Neural cell (in vitro differentiated cells): Measurements from ENCODE around the gene CIT. TPM values are rescaled to one million over a fixed set of nuclear protein-coding genes. Genes with fewer than 3 reads are reported as not detected.

Experiments used
- H2AFZ ChIP-seq: fragments of 200-600, 300-800 bp; sonication (generic), shearing (Covaris generic); 2 replicates; pipeline ENCODE4 v1.6.0; 2014; ENCODE audit warnings: low read depth, mild to moderate bottlenecking, antibody characterized with exemption, low read length, moderate library complexity
- H3F3A ChIP-seq: fragments of 200-600 bp; shearing (Covaris generic); 2 replicates; pipeline ENCODE4 v1.6.1; 2016; ENCODE audit warnings: mild to moderate bottlenecking, moderate library complexity, mixed read lengths, antibody characterized with exemption, low read length; ENCODE audit not compliant: insufficient read depth, poor library complexity, severe bottlenecking
- H3K27ac ChIP-seq: fragments of 200-600, 300-800 bp; sonication (generic), shearing (Covaris generic); 2 replicates; pipeline ENCODE4 v1.5.1; 2014; ENCODE audit warnings: mild to moderate bottlenecking, low read length, moderate library complexity
- H3K27me3 ChIP-seq: fragments of 300-800, 200-600 bp; sonication (generic), shearing (Covaris generic); 2 replicates; pipeline ENCODE4 v1.6.0; 2014; ENCODE audit warnings: mild to moderate bottlenecking, low read depth, low read length, moderate library complexity; ENCODE audit not compliant: insufficient read depth
- H3K36me3 ChIP-seq: fragments of 300-800, 200-600 bp; sonication (generic), shearing (Covaris generic); 2 replicates; pipeline ENCODE4 v1.5.1; 2014; ENCODE audit warnings: mild to moderate bottlenecking, antibody characterized with exemption, low read length, moderate library complexity; ENCODE audit not compliant: insufficient read depth
- H3K4me2 ChIP-seq: fragments of 300-800, 200-600 bp; sonication (generic), shearing (Covaris generic); 2 replicates; pipeline ENCODE4 v1.6.0; 2014; ENCODE audit warnings: mild to moderate bottlenecking, low read length
- H3K4me3 ChIP-seq: fragments of 300-800, 200-600 bp; sonication (generic), shearing (Covaris generic); 2 replicates; pipeline ENCODE4 v1.5.1; 2014; ENCODE audit warnings: mild to moderate bottlenecking, low read length, moderate library complexity
- H3K79me2 ChIP-seq: fragments of 200-600 bp; shearing (Covaris generic); replicated peaks from 2 replicates; pipeline ENCODE4 v1.6.0; 2014; ENCODE audit warnings: mild to moderate bottlenecking, low read length, moderate library complexity; ENCODE audit not compliant: insufficient read depth
- H3K9ac ChIP-seq: fragments of 300-800, 200-600 bp; sonication (generic), shearing (Covaris generic); 2 replicates; pipeline ENCODE4 v1.6.1; 2016; ENCODE audit warnings: mild to moderate bottlenecking, low read length, mixed read lengths
- H3K9me2 ChIP-seq: fragments of 200-600 bp; shearing (Covaris generic); 2 replicates; pipeline ENCODE4 v1.6.1; 2016; ENCODE audit warnings: mild to moderate bottlenecking, low read length, mixed read lengths; ENCODE audit not compliant: insufficient read depth
- H3K9me3 ChIP-seq: fragments of 200-600, 300-800 bp; sonication (generic), shearing (Covaris generic); 2 replicates; pipeline ENCODE4 v1.6.1; 2016; ENCODE audit warnings: mild to moderate bottlenecking, mixed run types, low read length, moderate library complexity, mixed read lengths
- H4K20me1 ChIP-seq: fragments of 200-600 bp; shearing (Covaris generic); 2 replicates; pipeline ENCODE4 v1.6.1; 2016; ENCODE audit warnings: mild to moderate bottlenecking, mixed run types; ENCODE audit not compliant: insufficient read depth
- CTCF ChIP-seq: fragments of 450-650 bp; IDR thresholded peaks from 2 replicates; pipeline ENCODE4 v1.5.1; 2014; ENCODE audit warnings: antibody characterized with exemption, mild to moderate bottlenecking, moderate library complexity; ENCODE audit not compliant: poor library complexity, severe bottlenecking
- EP300 ChIP-seq: fragments of 450-650 bp; conservative IDR thresholded peaks from 2 replicates; pipeline ENCODE4 v1.6.1; 2014; ENCODE audit warnings: antibody characterized with exemption, mild to moderate bottlenecking, moderate library complexity; ENCODE audit not compliant: poor library complexity, severe bottlenecking
- EZH2 ChIP-seq: fragments of 200-600, 300-800 bp; shearing (Covaris generic), sonication (generic); IDR thresholded peaks from 2 replicates; pipeline ENCODE4 v1.6.1; 2014; ENCODE audit warnings: antibody characterized with exemption, low read length, borderline replicate concordance, mild to moderate bottlenecking; ENCODE audit not compliant: insufficient read depth, poor library complexity, severe bottlenecking
- MXI1 ChIP-seq: fragments of 450-650 bp; conservative IDR thresholded peaks from 2 replicates; pipeline ENCODE4 v1.6.1; 2014; ENCODE audit warnings: antibody characterized with exemption, mild to moderate bottlenecking; ENCODE audit not compliant: poor library complexity, severe bottlenecking
- POLR2AphosphoS5 ChIP-seq: IDR thresholded peaks from 2 replicates; pipeline ENCODE4 v1.6.1; 2012
- RAD21 ChIP-seq: fragments of 450-650 bp; conservative IDR thresholded peaks from 2 replicates; pipeline ENCODE4 v1.6.1; 2014; ENCODE audit warnings: antibody characterized with exemption, mild to moderate bottlenecking, moderate library complexity
- REST ChIP-seq: IDR thresholded peaks from 2 replicates; pipeline ENCODE4 v1.6.1; 2012; ENCODE audit warnings: borderline replicate concordance
- SMC3 ChIP-seq: fragments of 450-650 bp; conservative IDR thresholded peaks from 2 replicates; pipeline ENCODE4 v1.6.1; 2014; ENCODE audit warnings: antibody characterized with exemption, mild to moderate bottlenecking, moderate library complexity; ENCODE audit not compliant: poor library complexity
- TAF1 ChIP-seq: IDR thresholded peaks from 2 replicates; pipeline ENCODE4 v1.6.1; 2012; ENCODE audit warnings: low read depth
- polyA plus RNA-seq: library from polyadenylated mRNA; depleted of rRNA; stranded (reverse); fragments of >200 nt; gene quantifications from 2 replicates; pipeline ENCODE4 v1.2.3, GENCODE V29; 2014

CIT gene
- polyA plus RNA-seq, 1 donor from 2014 or later: 3.3 TPM

- TF ChIP-seq REST (no peak), CTCF (no peak)
- H3K79me2 ChIP-seq: no peaks in the 10 kb centered on the region
- H3K4me2 ChIP-seq: no peak overlapping the region
- no peak overlapping the region for H2AFZ ChIP-seq
- H4K20me1 ChIP-seq: no peaks in the 10 kb centered on the region
- H3K9me2 ChIP-seq: no peaks in the 10 kb centered on the region
- H3K36me3 ChIP-seq: no peaks in the 10 kb centered on the region
- no peak overlapping the region for H3K27ac ChIP-seq
- no peak overlapping the region for H3K9ac ChIP-seq
- no peaks in the 10 kb centered on the region for H3K9me3 ChIP-seq
- no peak overlapping the region for H3K4me3 ChIP-seq
- no peaks in the 10 kb centered on the region for H3K27me3 ChIP-seq
- H3F3A ChIP-seq: no peaks in the 10 kb centered on the region
Measured at GRCh38 chr12:119842380-119842779, 34.7 kb downstream of the CIT start.

GRCh38 chr12:119841433-119842210, 35.5 kb downstream of the CIT start:
- Histone ChIP-seq H3K27me3 (no peaks in the 10 kb centered on the region), H3K9me3 (no peaks in the 10 kb centered on the region), H3K79me2 (no peaks in the 10 kb centered on the region), H3F3A (no peaks in the 10 kb centered on the region), H3K4me2 (no peak overlapping the region), H3K9me2 (no peaks in the 10 kb centered on the region), H2AFZ (no peak overlapping the region), H3K4me3 (no peak overlapping the region), H3K27ac (no peak overlapping the region), H3K36me3 (no peaks in the 10 kb centered on the region), H4K20me1 (no peaks in the 10 kb centered on the region), H3K9ac (no peak overlapping the region)
- no peak for TF ChIP-seq REST
- no peak for TF ChIP-seq POLR2AphosphoS5
- TF ChIP-seq EP300: no peak
- TF ChIP-seq RAD21: no peak
- TF ChIP-seq TAF1: no peak
- TF ChIP-seq SMC3: no peak
- no peak for TF ChIP-seq CTCF
- no peak for TF ChIP-seq EZH2
- no peak for TF ChIP-seq MXI1
